GM12875 (cell line): ENCODE results near the gene CLSTN2.

Source experiments
- H3K4me3 ChIP-seq: one replicate; pipeline ENCODE4 v1.5.1; 2011; ENCODE audit warnings: low read depth, low read length, control low read depth
- TF ChIP-seq, protein P1 (sequence below): IDR thresholded peaks from 2 replicates; pipeline ENCODE4 v1.5.1; 2011; ENCODE audit warnings: low read depth, mild to moderate bottlenecking, control low read depth, inconsistent platforms, low read length, moderate library complexity, borderline replicate concordance; ENCODE audit not compliant: insufficient read depth

Gene CLSTN2

GRCh38 chr3:139944256-139944910 is 9.4 kb downstream of the CLSTN2 start:
- H3K4me3 ChIP-seq: no peak overlapping the region
- TF ChIP-seq, protein P1, sequence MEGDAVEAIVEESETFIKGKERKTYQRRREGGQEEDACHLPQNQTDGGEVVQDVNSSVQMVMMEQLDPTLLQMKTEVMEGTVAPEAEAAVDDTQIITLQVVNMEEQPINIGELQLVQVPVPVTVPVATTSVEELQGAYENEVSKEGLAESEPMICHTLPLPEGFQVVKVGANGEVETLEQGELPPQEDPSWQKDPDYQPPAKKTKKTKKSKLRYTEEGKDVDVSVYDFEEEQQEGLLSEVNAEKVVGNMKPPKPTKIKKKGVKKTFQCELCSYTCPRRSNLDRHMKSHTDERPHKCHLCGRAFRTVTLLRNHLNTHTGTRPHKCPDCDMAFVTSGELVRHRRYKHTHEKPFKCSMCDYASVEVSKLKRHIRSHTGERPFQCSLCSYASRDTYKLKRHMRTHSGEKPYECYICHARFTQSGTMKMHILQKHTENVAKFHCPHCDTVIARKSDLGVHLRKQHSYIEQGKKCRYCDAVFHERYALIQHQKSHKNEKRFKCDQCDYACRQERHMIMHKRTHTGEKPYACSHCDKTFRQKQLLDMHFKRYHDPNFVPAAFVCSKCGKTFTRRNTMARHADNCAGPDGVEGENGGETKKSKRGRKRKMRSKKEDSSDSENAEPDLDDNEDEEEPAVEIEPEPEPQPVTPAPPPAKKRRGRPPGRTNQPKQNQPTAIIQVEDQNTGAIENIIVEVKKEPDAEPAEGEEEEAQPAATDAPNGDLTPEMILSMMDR: no peak

- TF ChIP-seq, protein P1: no peak
- H3K4me3 ChIP-seq: no peak overlapping the region
Observed at GRCh38 chr3:139945386-139945785, 10.4 kb downstream of the CLSTN2 start.

- TF ChIP-seq, protein P1: no peak
- H3K4me3 ChIP-seq: no peak overlapping the region
Observed at GRCh38 chr3:139945942-139946341, 11.0 kb downstream of the CLSTN2 start.

GRCh38 chr3:139948467-139948866 is 13.5 kb downstream of the CLSTN2 start:
- TF ChIP-seq, protein P1: no peak
- no peak overlapping the region for H3K4me3 ChIP-seq

DNA sequence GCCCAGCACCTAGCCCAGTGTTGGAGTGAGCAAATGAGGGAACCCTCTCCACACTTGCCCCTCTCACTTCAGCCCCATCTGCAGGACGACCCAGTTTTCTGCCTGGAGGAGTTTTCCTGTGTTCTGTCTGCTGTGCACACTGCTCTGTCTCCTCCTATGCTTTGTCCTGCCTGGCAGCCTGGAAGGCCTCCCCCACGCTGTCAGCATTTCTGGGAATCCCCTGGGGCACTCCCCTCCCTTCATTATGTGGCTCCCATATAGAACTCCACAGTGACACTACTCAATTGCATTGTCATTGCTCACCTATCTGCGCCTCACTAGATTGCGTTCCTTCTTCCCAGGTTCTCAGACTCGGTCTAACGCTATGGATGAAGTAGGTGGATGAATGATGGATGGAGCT is 13.9 kb downstream of the CLSTN2 start:
- no peak overlapping the region for H3K4me3 ChIP-seq
- TF ChIP-seq, protein P1: no peak

- no peak overlapping the region for H3K4me3 ChIP-seq
- TF ChIP-seq, protein P1: no peak
Observed at GRCh38 chr3:139953131-139953910, 18.3 kb downstream of the CLSTN2 start.
